ENCODE data around the gene CNOT6. TPM values are rescaled to one million over a fixed set of nuclear protein-coding genes. Genes with fewer than 3 reads are reported as not detected.

Gene CNOT6
- total RNA-seq, 1 donor from 2014 or later: 46.3 TPM

DNA sequence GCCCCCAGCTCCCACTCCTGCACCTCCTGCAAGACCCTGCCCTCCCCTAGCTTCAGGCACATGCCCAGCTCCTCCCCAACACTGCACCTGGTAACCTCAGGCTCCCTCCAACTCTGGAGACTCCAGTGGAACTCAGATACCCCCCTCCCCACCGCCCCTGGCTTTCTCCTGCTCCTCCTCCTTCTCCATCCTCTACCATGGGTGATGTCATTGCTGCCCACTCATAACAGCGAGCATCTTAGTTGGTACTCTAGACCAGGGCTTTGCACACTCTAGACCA, 24.7 kb upstream of the CNOT6 start:
- TF ChIP-seq, protein P1, sequence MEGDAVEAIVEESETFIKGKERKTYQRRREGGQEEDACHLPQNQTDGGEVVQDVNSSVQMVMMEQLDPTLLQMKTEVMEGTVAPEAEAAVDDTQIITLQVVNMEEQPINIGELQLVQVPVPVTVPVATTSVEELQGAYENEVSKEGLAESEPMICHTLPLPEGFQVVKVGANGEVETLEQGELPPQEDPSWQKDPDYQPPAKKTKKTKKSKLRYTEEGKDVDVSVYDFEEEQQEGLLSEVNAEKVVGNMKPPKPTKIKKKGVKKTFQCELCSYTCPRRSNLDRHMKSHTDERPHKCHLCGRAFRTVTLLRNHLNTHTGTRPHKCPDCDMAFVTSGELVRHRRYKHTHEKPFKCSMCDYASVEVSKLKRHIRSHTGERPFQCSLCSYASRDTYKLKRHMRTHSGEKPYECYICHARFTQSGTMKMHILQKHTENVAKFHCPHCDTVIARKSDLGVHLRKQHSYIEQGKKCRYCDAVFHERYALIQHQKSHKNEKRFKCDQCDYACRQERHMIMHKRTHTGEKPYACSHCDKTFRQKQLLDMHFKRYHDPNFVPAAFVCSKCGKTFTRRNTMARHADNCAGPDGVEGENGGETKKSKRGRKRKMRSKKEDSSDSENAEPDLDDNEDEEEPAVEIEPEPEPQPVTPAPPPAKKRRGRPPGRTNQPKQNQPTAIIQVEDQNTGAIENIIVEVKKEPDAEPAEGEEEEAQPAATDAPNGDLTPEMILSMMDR (IDR thresholded peaks at IDR 0.05; ENCODE audit: unreplicated experiment): no peak
- no peak overlapping the region for H3K27ac Mint-ChIP-seq (ENCODE audit: unreplicated experiment)
- DNase-seq (ENCODE audit: low spot score): no peak
- H3K4me3 Mint-ChIP-seq (ENCODE audit: unreplicated experiment): no peak overlapping the region
- H3K27me3 Mint-ChIP-seq (ENCODE audit: unreplicated experiment): peaks cover 9% of the 10 kb centered on the region
- peaks cover 49% of the 10 kb centered on the region for H3K4me1 Mint-ChIP-seq (ENCODE audit: unreplicated experiment)
- H3K9me3 Mint-ChIP-seq (ENCODE audit: unreplicated experiment): no peaks in the 10 kb centered on the region
- no peaks in the 10 kb centered on the region for H3K36me3 Mint-ChIP-seq (ENCODE audit: low read depth, unreplicated experiment)

DNA sequence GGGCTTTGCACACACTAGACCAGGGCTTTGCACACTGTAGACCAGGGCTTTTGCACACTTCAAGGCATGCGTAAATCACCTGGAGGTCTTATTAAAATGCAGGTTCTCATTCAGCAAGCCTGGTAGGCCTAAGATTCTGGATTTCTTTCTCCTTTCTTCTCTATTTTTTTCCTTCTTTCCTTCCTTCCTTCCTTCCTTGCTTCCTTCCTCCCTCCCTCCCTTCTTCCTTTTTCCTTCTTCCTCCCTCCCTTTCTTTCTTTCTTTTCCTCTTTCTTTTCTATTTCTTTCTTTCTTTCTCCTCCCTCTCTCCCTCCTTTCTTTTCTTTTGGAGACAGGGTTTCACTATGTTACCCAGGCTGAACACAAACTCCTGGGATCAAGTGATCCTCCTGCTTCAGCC, 24.3 kb upstream of the CNOT6 start:
- no peak overlapping the region for H3K27ac Mint-ChIP-seq (ENCODE audit: unreplicated experiment)
- TF ChIP-seq, protein P1 (IDR thresholded peaks at IDR 0.05; ENCODE audit: unreplicated experiment): no peak
- DNase-seq (ENCODE audit: low spot score): no peak
- no peaks in the 10 kb centered on the region for H3K36me3 Mint-ChIP-seq (ENCODE audit: low read depth, unreplicated experiment)
- no peaks in the 10 kb centered on the region for H3K9me3 Mint-ChIP-seq (ENCODE audit: unreplicated experiment)
- H3K4me1 Mint-ChIP-seq (ENCODE audit: unreplicated experiment): peaks cover 49% of the 10 kb centered on the region
- no peak overlapping the region for H3K4me3 Mint-ChIP-seq (ENCODE audit: unreplicated experiment)
- peaks cover 9% of the 10 kb centered on the region for H3K27me3 Mint-ChIP-seq (ENCODE audit: unreplicated experiment)

DNA sequence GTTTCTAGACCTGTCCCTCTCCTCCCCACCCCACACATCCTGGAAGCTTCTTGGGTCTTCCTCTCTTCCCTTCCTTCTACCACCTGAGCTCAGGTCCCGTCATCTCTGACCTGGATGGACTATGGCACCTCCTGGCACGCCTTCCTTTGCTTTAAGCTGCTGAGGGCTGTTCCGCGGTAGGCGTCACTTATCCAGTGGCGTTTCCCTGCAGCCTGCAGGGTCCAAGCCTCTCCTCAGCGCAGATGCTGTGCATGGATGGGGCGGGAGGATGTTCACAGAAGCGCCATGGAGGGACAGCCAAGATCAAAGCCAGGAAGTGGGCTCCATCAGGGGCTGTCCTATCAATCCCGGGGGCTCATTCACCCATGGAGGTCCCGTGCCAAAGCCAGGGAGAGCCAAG, 23.8 kb upstream of the CNOT6 start:
- peaks cover 9% of the 10 kb centered on the region for H3K27me3 Mint-ChIP-seq (ENCODE audit: unreplicated experiment)
- no peak overlapping the region for H3K4me3 Mint-ChIP-seq (ENCODE audit: unreplicated experiment)
- no peak overlapping the region for H3K27ac Mint-ChIP-seq (ENCODE audit: unreplicated experiment)
- DNase-seq (ENCODE audit: low spot score): no peak
- H3K9me3 Mint-ChIP-seq (ENCODE audit: unreplicated experiment): no peaks in the 10 kb centered on the region
- H3K4me1 Mint-ChIP-seq (ENCODE audit: unreplicated experiment): peaks cover 49% of the 10 kb centered on the region
- H3K36me3 Mint-ChIP-seq (ENCODE audit: low read depth, unreplicated experiment): no peaks in the 10 kb centered on the region
- TF ChIP-seq, protein P1 (IDR thresholded peaks at IDR 0.05; ENCODE audit: unreplicated experiment): no peak

DNA sequence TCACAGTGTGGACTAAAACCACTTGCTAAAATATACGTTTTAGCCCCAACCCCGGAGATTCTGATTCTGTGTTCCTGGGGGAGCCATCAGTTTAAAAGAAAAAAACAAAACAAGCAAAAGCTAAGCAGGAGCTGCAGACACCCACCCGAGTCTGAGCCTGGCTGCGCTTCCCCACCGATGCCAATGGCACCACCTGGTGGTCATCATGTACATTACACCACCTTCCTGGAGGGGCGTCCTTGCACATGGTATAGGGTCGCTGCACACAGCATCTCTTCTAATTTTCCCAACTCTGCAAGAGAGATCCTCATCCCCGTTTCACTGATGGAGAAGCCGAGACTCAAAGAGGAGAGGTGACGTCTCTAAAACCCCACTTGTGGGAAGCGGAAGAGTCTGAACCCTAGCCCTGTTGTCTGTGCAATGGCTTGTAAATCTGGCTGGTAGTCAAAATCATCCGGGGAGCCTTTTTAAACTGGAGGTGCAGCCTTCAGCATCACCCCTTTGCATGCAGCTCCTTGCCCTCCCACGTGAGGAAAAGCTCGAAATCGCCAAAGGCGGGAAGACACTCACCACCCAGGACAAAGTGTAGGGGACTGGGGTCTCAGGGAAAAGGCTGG, 23.1 kb upstream of the CNOT6 start:
- H3K4me1 Mint-ChIP-seq (ENCODE audit: unreplicated experiment): peaks cover 49% of the 10 kb centered on the region
- H3K27me3 Mint-ChIP-seq (ENCODE audit: unreplicated experiment): peaks cover 9% of the 10 kb centered on the region
- no peak overlapping the region for H3K4me3 Mint-ChIP-seq (ENCODE audit: unreplicated experiment)
- no peaks in the 10 kb centered on the region for H3K9me3 Mint-ChIP-seq (ENCODE audit: unreplicated experiment)
- H3K27ac Mint-ChIP-seq (ENCODE audit: unreplicated experiment): peak overlapping the region; percentile 93
- TF ChIP-seq, protein P1 (IDR thresholded peaks at IDR 0.05; ENCODE audit: unreplicated experiment): peak; percentile 98
- peak; percentile 79 for DNase-seq (ENCODE audit: low spot score)
- H3K36me3 Mint-ChIP-seq (ENCODE audit: low read depth, unreplicated experiment): no peaks in the 10 kb centered on the region

DNA sequence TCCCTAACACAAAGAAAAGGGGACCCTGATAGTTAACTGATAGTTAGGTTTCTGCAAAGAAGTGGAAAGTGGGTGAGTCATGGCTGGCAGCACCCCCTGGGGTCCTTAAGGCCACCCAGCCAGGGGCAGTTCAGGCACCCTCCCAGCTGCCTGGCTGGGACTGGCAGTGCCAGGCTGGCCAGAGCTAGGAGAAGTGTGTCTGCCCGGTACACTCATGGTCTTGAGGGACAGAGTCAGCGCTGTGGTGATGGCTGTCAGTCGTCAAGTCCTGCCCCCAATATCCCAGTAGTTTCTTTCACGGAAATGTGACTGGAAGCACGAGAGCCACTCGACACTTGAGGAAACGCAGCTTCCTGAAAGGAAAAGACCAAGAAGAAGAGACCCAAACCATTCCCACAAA, 22.3 kb upstream of the CNOT6 start:
- H3K4me1 Mint-ChIP-seq (ENCODE audit: unreplicated experiment): peaks cover 49% of the 10 kb centered on the region
- DNase-seq (ENCODE audit: low spot score): peak; percentile 31
- H3K27me3 Mint-ChIP-seq (ENCODE audit: unreplicated experiment): peaks cover 9% of the 10 kb centered on the region
- TF ChIP-seq, protein P1 (IDR thresholded peaks at IDR 0.05; ENCODE audit: unreplicated experiment): no peak
- no peaks in the 10 kb centered on the region for H3K9me3 Mint-ChIP-seq (ENCODE audit: unreplicated experiment)
- no peak overlapping the region for H3K4me3 Mint-ChIP-seq (ENCODE audit: unreplicated experiment)
- no peaks in the 10 kb centered on the region for H3K36me3 Mint-ChIP-seq (ENCODE audit: low read depth, unreplicated experiment)
- H3K27ac Mint-ChIP-seq (ENCODE audit: unreplicated experiment): peak overlapping the region; percentile 93
